GM12878 (cell line): ENCODE results near the gene DNAH11. TPM values are rescaled to one million over a fixed set of nuclear protein-coding genes. Genes with fewer than 3 reads are reported as not detected.

Experiments used
- ATAC-seq: fragments of 200-7000 bp; cut with Tn5 transposase; 3 replicates; pipeline ENCODE4 v1.9.1; 2020; ENCODE audit warnings: mild to moderate bottlenecking, moderate library complexity
- BruUV-seq: library from RNA; stranded (reverse); fragments of 400-500 nt; replicated peaks from 2 replicates; lab custom pipeline; 2021; lab: Mats Ljungman, UMichigan
- CTCF ChIA-PET: fragments of 300-600 bp; sonication (Branson Sonifier 250); formaldehyde crosslinking; extraction: SDS; loops from one replicate; lab custom pipeline; 2021; ENCODE audit warnings: inconsistent platforms; lab: Yijun Ruan, JAX
- POLR2A ChIA-PET: fragments of 350-600 bp; formaldehyde crosslinking; extraction: SDS; loops from one replicate; lab custom pipeline; 2021; ENCODE audit warnings: inconsistent platforms; lab: Charles Lee
- RAD21 ChIA-PET: fragments of 300-600 bp; sonication (Branson Sonifier 250); formaldehyde crosslinking; loops from one replicate; lab custom pipeline; 2023; ENCODE audit warnings: antibody characterized with exemption; ENCODE audit not compliant: unreplicated experiment; lab: Charles Lee
- SMC1A ChIA-PET: fragments of 300-600 bp; sonication (Branson Sonifier 250); formaldehyde crosslinking; loops from one replicate; lab custom pipeline; 2023; ENCODE audit not compliant: unreplicated experiment, uncharacterized antibody; lab: Charles Lee
- DNase-seq: peaks from one replicate; pipeline ENCODE4 v3.0.0-alpha.2; 2011; ENCODE audit warnings: low read depth, low spot score
- FAIRE-seq: peaks from 3 replicates; lab custom pipeline; 2011; peaks lifted over from hg19 to GRCh38; lab: Jason Lieb, UNC
- H2AFZ ChIP-seq: 2 replicates; pipeline ENCODE4 v1.6.0; 2011; ENCODE audit warnings: low read depth, low read length, control low read depth; ENCODE audit not compliant: control insufficient read depth
- H3K27ac ChIP-seq: 2 replicates; pipeline ENCODE4 v1.5.1; 2011; ENCODE audit warnings: control low read depth; ENCODE audit not compliant: control insufficient read depth, insufficient read depth
- H3K27me3 ChIP-seq, 2 experiments: replicated peaks in 1 of 2; 2 replicates each; pipeline versions ENCODE4 v1.6.0 to v1.6.1; 2011; ENCODE audit warnings: low read length in 1 of 2; ENCODE audit not compliant: control insufficient read depth in 2 of 2, insufficient read depth in 2 of 2
- H3K36me3 ChIP-seq, 2 experiments: 2 replicates each; pipeline ENCODE4 v1.5.1; 2011; ENCODE audit warnings: low read length in 1 of 2; ENCODE audit not compliant: control insufficient read depth in 2 of 2, insufficient read depth in 2 of 2
- H3K4me1 ChIP-seq: 2 replicates; pipeline ENCODE4 v1.6.1; 2011; ENCODE audit warnings: mild to moderate bottlenecking, low read length, moderate library complexity, mixed read lengths; ENCODE audit not compliant: control insufficient read depth, insufficient read depth
- H3K4me2 ChIP-seq: 2 replicates; pipeline ENCODE4 v1.6.0; 2011; ENCODE audit warnings: control low read depth; ENCODE audit not compliant: control insufficient read depth, insufficient read depth
- H3K4me3 ChIP-seq: fragments of 200-600 bp; sonication (generic); 2 replicates; pipeline ENCODE4 v1.5.1; 2016
- H3K79me2 ChIP-seq: 2 replicates; pipeline ENCODE4 v1.6.0; 2011; ENCODE audit warnings: low read length; ENCODE audit not compliant: control insufficient read depth, insufficient read depth
- H3K9ac ChIP-seq: 2 replicates; pipeline ENCODE4 v1.8.0; 2011; ENCODE audit warnings: low read length, control low read depth, mixed read lengths; ENCODE audit not compliant: control insufficient read depth, insufficient read depth
- H3K9me3 ChIP-seq: replicated peaks from 3 replicates; pipeline ENCODE4 v1.5.1; 2011; ENCODE audit warnings: mild to moderate bottlenecking, low read length; ENCODE audit not compliant: control insufficient read depth, insufficient read depth
- H4K20me1 ChIP-seq: 2 replicates; pipeline ENCODE4 v1.6.0; 2011; ENCODE audit not compliant: control insufficient read depth, insufficient read depth
- CBX3 ChIP-seq: fragments of 200-600 bp; sonication (generic); IDR thresholded peaks from 2 replicates; pipeline ENCODE4 v1.6.1; 2016; ENCODE audit warnings: low read depth, borderline replicate concordance
- CBX5 ChIP-seq: sonication (generic); IDR thresholded peaks from 2 replicates; pipeline ENCODE4 v1.6.1; 2016; ENCODE audit warnings: low read depth, moderate library complexity, mild to moderate bottlenecking, inconsistent platforms
- ESRRA ChIP-seq: IDR thresholded peaks from 2 replicates; pipeline ENCODE4 v1.6.1; 2012; ENCODE audit warnings: mild to moderate bottlenecking, low read length, improper control_type of control experiment
- FOXK2 ChIP-seq: fragments of 450-650 bp; IDR thresholded peaks from 2 replicates; pipeline ENCODE4 v1.6.1; 2017; ENCODE audit warnings: mild to moderate bottlenecking, moderate library complexity
- HCFC1 ChIP-seq: fragments of 150-350 bp; IDR thresholded peaks from 2 replicates; pipeline ENCODE4 v1.6.1; 2014; ENCODE audit warnings: low read length
- JUNB ChIP-seq: IDR thresholded peaks from 2 replicates; pipeline ENCODE4 v1.6.1; 2016; ENCODE audit warnings: antibody characterized with exemption, mild to moderate bottlenecking
- JUND ChIP-seq: IDR thresholded peaks from 2 replicates; pipeline ENCODE4 v1.6.1; 2012; ENCODE audit warnings: low read depth, mild to moderate bottlenecking, low read length, improper control_type of control experiment, moderate library complexity
- MTA3 ChIP-seq: IDR thresholded peaks from 2 replicates; pipeline ENCODE4 v1.6.1; 2012; ENCODE audit warnings: low read length, inconsistent platforms, borderline replicate concordance
- NR2C2 ChIP-seq: IDR thresholded peaks from 2 replicates; pipeline ENCODE4 v1.6.1; 2011; ENCODE audit warnings: borderline replicate concordance, low read depth; ENCODE audit not compliant: control insufficient read depth, insufficient read length
- PML ChIP-seq: IDR thresholded peaks from 2 replicates; pipeline ENCODE4 v1.6.1; 2012; ENCODE audit warnings: low read length, inconsistent platforms
- POLR2AphosphoS5 ChIP-seq: IDR thresholded peaks from 2 replicates; pipeline ENCODE4 v1.6.1; 2011; ENCODE audit warnings: mild to moderate bottlenecking, low read length, inconsistent platforms
- POU2F2 ChIP-seq: IDR thresholded peaks from 3 replicates; pipeline ENCODE4 v1.6.1; 2011; ENCODE audit warnings: low read depth, mild to moderate bottlenecking, low read length, borderline replicate concordance
- RBBP5 ChIP-seq: fragments of 200-600 bp; sonication (generic); conservative IDR thresholded peaks from 2 replicates; pipeline ENCODE4 v1.6.1; 2016
- SIN3A ChIP-seq: IDR thresholded peaks from 2 replicates; pipeline ENCODE4 v1.6.1; 2012; ENCODE audit warnings: low read depth, low read length, improper control_type of control experiment
- SMAD1 ChIP-seq: fragments of 450-650 bp; IDR thresholded peaks from 2 replicates; pipeline ENCODE4 v1.6.1; 2018; ENCODE audit warnings: mild to moderate bottlenecking, low read depth; ENCODE audit not compliant: partially characterized antibody
- SP1 ChIP-seq: IDR thresholded peaks from one replicate; pipeline ENCODE4 v1.6.1; 2011; ENCODE audit warnings: low read depth, low read length
- SPI1 ChIP-seq: IDR thresholded peaks from 2 replicates; pipeline ENCODE4 v1.6.1; 2011; ENCODE audit warnings: low read depth, mild to moderate bottlenecking, low read length, moderate library complexity, borderline replicate concordance; ENCODE audit not compliant: insufficient read depth
- STAT1 ChIP-seq: fragments of 450-650 bp; conservative IDR thresholded peaks from 2 replicates; pipeline ENCODE4 v1.6.1; 2014; ENCODE audit warnings: antibody characterized with exemption, mild to moderate bottlenecking
- STAT3 ChIP-seq: IDR thresholded peaks from 2 replicates; pipeline ENCODE4 v1.6.1; 2011; ENCODE audit warnings: low read depth, low read length, improper control_type of control experiment
- YBX1 ChIP-seq: fragments of 450-650 bp; IDR thresholded peaks from 2 replicates; pipeline ENCODE4 v1.6.1; 2016; ENCODE audit warnings: antibody characterized with exemption
- ZNF384 ChIP-seq: IDR thresholded peaks from 2 replicates; pipeline ENCODE4 v1.6.1; 2012; ENCODE audit warnings: low read depth, mild to moderate bottlenecking, low read length, improper control_type of control experiment, borderline replicate concordance
- WGBS: methylation state at CpG from one replicate; pipeline ENCODE4 v1.1.6; 2016; ENCODE audit warnings: low lambda C conversion rate; ENCODE audit not compliant: insufficient replicate concordance, insufficient coverage; ENCODE audit errors: missing lambda C conversion rate; 5-methylcytosine and 5-hydroxymethylcytosine counted together
- in situ Hi-C: fragments of 300-500 bp; cut with MboI; formaldehyde crosslinking; loops from 9 replicates; pipeline ENCODE4 v1.14.3; 2018; ENCODE audit warnings: mixed read lengths
- intact Hi-C: fragments of 100-400 bp; cut with micrococcal nuclease; formaldehyde crosslinking; loops from one replicate; pipeline ENCODE4 v1.14.2; 2022; ENCODE audit not compliant: unreplicated experiment
- polyA plus RNA-seq, 11 experiments: library from polyadenylated mRNA; depleted of rRNA in 4 of 11; unstranded in 6 of 11; stranded (reverse) in 5 of 11; fragments of >200 nt; fragmentation: Nextera tagmentation in 4 of 11; fragmentation: Illumina TruSeq in 1 of 11; extraction: Ambion mirVana in 4 of 11; extraction: Trizol in 1 of 11; gene quantifications; 1 replicate in 1 of 11; 2 replicates in 10 of 11; pipeline versions ENCODE4 v1.2.1 to v1.2.3, GENCODE V29; 2011 to 2016; ENCODE audit warnings: inconsistent platforms in 2 of 11, missing spikeins in 2 of 11, low read depth in 1 of 11
- total RNA-seq, 4 experiments: library from RNA; depleted of rRNA in 3 of 4; stranded (reverse); fragments of >200 nt in 3 of 4; fragmentation: Illumina TruSeq in 1 of 4; extraction: Trizol in 1 of 4; gene quantifications; 2 replicates each; pipeline versions ENCODE4 v1.2.1 to v1.2.3, GENCODE V29; 2013 to 2021
- TF ChIP-seq, protein P1 (sequence below): fragments of 450-650 bp; IDR thresholded peaks from 2 replicates; pipeline ENCODE4 v1.6.1; 2016; ENCODE audit warnings: mild to moderate bottlenecking
- TF ChIP-seq, protein P2 (sequence below): fragments of 450-650 bp; IDR thresholded peaks from 2 replicates; pipeline ENCODE4 v1.6.1; 2016; ENCODE audit warnings: mild to moderate bottlenecking
- TF ChIP-seq, protein P3 (sequence below): IDR thresholded peaks from 2 replicates; pipeline ENCODE4 v1.6.1; 2011; ENCODE audit warnings: mild to moderate bottlenecking, low read depth, low read length, moderate library complexity; ENCODE audit not compliant: insufficient replicate concordance

DNAH11 gene
- total and polyA plus RNA-seq, 10 of the 15 experiments (the other 5 are each of a cell fraction or from before 2014, with no cell fraction given) = 0.03 to 0.56 (median 0.10) TPM

DNA sequence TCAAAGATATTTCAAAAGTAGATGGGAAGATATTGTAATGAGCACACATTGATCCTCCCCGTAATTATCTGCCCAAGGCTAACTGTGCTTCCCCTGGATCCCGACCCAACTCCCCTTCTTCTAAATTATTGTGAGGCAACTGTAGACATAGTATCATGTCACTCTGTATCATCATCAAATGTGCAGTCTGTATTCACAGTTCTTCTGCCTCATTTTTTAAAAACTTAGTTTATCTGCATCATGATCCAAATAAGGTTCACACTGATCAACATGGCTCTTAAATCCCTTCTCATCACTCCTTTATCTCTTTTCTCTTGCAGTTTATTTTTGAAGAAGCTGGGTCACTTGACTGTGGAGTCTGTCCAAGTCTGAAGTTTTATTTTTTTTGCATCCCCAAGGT, 375.4 kb downstream of the DNAH11 start (continued):
- TF ChIP-seq POLR2AphosphoS5 = no peak
- TF ChIP-seq, protein P1, sequence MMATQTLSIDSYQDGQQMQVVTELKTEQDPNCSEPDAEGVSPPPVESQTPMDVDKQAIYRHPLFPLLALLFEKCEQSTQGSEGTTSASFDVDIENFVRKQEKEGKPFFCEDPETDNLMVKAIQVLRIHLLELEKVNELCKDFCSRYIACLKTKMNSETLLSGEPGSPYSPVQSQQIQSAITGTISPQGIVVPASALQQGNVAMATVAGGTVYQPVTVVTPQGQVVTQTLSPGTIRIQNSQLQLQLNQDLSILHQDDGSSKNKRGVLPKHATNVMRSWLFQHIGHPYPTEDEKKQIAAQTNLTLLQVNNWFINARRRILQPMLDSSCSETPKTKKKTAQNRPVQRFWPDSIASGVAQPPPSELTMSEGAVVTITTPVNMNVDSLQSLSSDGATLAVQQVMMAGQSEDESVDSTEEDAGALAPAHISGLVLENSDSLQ = no peak
- no peak for TF ChIP-seq MTA3
- TF ChIP-seq CBX3 = no peak
- no peak for TF ChIP-seq SMAD1
- no peak for TF ChIP-seq YBX1
- no peak for TF ChIP-seq JUND
- no peak for TF ChIP-seq SP1

DNA sequence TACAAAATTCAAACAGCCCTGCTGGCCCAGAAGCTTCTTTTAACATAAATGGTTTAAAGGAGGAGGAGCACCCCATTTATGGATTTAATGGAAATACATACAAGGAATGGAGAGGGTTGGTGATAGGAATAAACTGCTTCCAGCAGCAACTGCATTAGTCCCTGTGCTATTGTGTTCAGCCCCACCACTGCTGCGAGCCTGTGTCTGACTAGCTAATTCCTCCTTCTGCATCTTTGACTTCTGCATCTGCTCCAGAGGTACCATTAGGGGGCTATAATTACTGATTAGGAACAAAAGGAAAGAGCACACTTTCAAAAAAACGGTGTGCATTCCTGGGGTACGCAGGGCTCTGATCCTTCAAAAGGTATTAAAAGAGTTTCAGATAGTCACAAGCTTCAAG, 378.1 kb downstream of the DNAH11 start:
- H3K4me2 ChIP-seq = no peak overlapping the region
- ChIA-PET SMC1A (interaction anchor here (1.4 kb wide), 1 partner anchor 21 kb away, joined by 4 read pairs; no protein-coding TSS in a partner anchor), RAD21 (no interaction called here), CTCF (interaction anchor here (0.7 to 0.8 kb wide), 2 partner anchors 11 to 27 kb away, joined by 3 read pairs; no protein-coding TSS in a partner anchor), POLR2A (no interaction called here)
- no peak overlapping the region for H3K9ac ChIP-seq
- H3K36me3 ChIP-seq = peaks cover 0 to 2% of the 10 kb centered on the region in 2 experiments; a peak in 1 of 4 replicates
- H3K9me3 ChIP-seq = no peaks in the 10 kb centered on the region
- H3K79me2 ChIP-seq = peaks cover 1% of the 10 kb centered on the region
- no TSS peak for BruUV-seq
- H3K4me3 ChIP-seq = no peak overlapping the region
- no peak overlapping the region for H3K27ac ChIP-seq
- FAIRE-seq (no peak), DNase-seq (no peak), ATAC-seq (no peak)
- no peaks in the 10 kb centered on the region for H3K27me3 ChIP-seq
- H2AFZ ChIP-seq = no peak overlapping the region
- no peaks in the 10 kb centered on the region for H4K20me1 ChIP-seq
- H3K4me1 ChIP-seq = no peaks in the 10 kb centered on the region
- in situ Hi-C loops = no loop called here
- intact Hi-C loops = no loop called here
- 67% methylated on average over 3 of the region's 3 CpGs for WGBS
- TF ChIP-seq POU2F2 = no peak
- no peak for TF ChIP-seq ESRRA
- TF ChIP-seq SIN3A = no peak
- no peak for TF ChIP-seq STAT3
- TF ChIP-seq RBBP5 = no peak
- TF ChIP-seq JUNB = no peak
- no peak for TF ChIP-seq ZNF384
- TF ChIP-seq MTA3 = no peak
- TF ChIP-seq PML = no peak
- TF ChIP-seq, protein P2, sequence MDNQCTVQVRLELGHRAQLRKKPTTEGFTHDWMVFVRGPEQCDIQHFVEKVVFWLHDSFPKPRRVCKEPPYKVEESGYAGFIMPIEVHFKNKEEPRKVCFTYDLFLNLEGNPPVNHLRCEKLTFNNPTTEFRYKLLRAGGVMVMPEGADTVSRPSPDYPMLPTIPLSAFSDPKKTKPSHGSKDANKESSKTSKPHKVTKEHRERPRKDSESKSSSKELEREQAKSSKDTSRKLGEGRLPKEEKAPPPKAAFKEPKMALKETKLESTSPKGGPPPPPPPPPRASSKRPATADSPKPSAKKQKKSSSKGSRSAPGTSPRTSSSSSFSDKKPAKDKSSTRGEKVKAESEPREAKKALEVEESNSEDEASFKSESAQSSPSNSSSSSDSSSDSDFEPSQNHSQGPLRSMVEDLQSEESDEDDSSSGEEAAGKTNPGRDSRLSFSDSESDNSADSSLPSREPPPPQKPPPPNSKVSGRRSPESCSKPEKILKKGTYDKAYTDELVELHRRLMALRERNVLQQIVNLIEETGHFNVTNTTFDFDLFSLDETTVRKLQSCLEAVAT = no peak
- TF ChIP-seq CBX5 = no peak
- no peak for TF ChIP-seq NR2C2
- no peak for TF ChIP-seq FOXK2
- no peak for TF ChIP-seq HCFC1
- TF ChIP-seq, protein P3, sequence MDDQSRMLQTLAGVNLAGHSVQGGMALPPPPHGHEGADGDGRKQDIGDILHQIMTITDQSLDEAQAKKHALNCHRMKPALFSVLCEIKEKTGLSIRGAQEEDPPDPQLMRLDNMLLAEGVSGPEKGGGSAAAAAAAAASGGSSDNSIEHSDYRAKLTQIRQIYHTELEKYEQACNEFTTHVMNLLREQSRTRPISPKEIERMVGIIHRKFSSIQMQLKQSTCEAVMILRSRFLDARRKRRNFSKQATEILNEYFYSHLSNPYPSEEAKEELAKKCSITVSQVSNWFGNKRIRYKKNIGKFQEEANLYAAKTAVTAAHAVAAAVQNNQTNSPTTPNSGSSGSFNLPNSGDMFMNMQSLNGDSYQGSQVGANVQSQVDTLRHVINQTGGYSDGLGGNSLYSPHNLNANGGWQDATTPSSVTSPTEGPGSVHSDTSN = no peak
- no peak for TF ChIP-seq SPI1
- no peak for TF ChIP-seq STAT1
